K562 (cell line): Measurements from ENCODE around the gene TSPAN15. TPM values are rescaled to one million over a fixed set of nuclear protein-coding genes. Genes with fewer than 3 reads are reported as not detected.

Experiments used
- ATAC-seq: fragments of 200-7000 bp; cut with Tn5 transposase; 3 replicates; pipeline ENCODE4 v1.9.1; 2020; ENCODE audit warnings: moderate library complexity
- BruUV-seq: library from RNA; stranded (reverse); fragments of 400-500 nt; replicated peaks from 2 replicates; lab custom pipeline; 2021; lab: Mats Ljungman, UMichigan
- CTCF ChIA-PET: fragments of 300-600 bp; formaldehyde crosslinking; extraction: SDS; loops from one replicate; lab custom pipeline; 2021; ENCODE audit warnings: low intra/inter-chr PET ratio; lab: Yijun Ruan, JAX
- POLR2A ChIA-PET: fragments of 300-600, 350-650 bp; sonication (Branson Sonifier 250); formaldehyde crosslinking; extraction: SDS; loops from one replicate; lab custom pipeline; 2021; ENCODE audit warnings: antibody characterized with exemption, inconsistent platforms; lab: Yijun Ruan, JAX
- DNase-seq, 4 experiments: peaks; one replicate each; pipeline versions ENCODE4 v3.0.0 to v3.0.0-alpha.2; 2011 to 2018; ENCODE audit warnings: low spot score in 3 of 4, mixed read lengths in 3 of 4; ENCODE audit errors: extremely low read depth in 1 of 4
- FAIRE-seq: peaks from 2 replicates; lab custom pipeline; 2011; peaks lifted over from hg19 to GRCh38; lab: Jason Lieb, UNC
- H2AFZ ChIP-seq: 2 replicates; pipeline ENCODE4 v1.6.0; 2011; ENCODE audit warnings: low read depth, low read length, control low read depth, inconsistent platforms
- H3K27ac ChIP-seq: fragments of 200-600 bp; 3 replicates; pipeline ENCODE4 v1.8.0; 2011; ENCODE audit warnings: low read depth, mild to moderate bottlenecking, control low read depth, inconsistent platforms, low read length, moderate library complexity, mixed read lengths; ENCODE audit errors: extremely low read depth
- H3K27me3 ChIP-seq, 2 experiments: fragments of 300-600 bp in 1 of 2; 2 replicates in 1 of 2; 3 replicates in 1 of 2; pipeline versions ENCODE4 v1.6.0 to v1.8.0; 2011; ENCODE audit warnings: inconsistent platforms in 2 of 2, low read length in 2 of 2, mild to moderate bottlenecking in 1 of 2, mixed read lengths in 1 of 2, moderate library complexity in 1 of 2; ENCODE audit not compliant: control insufficient read depth in 2 of 2, insufficient read depth in 2 of 2
- H3K36me3 ChIP-seq: fragments of 300-600 bp; 3 replicates; pipeline ENCODE4 v1.8.0; 2011; ENCODE audit warnings: mild to moderate bottlenecking, low read length, inconsistent platforms; ENCODE audit not compliant: control insufficient read depth, insufficient read depth
- H3K4me1 ChIP-seq, 2 experiments: fragments of 200-600 bp in 1 of 2; replicated peaks in 1 of 2; 2 replicates in 1 of 2; 3 replicates in 1 of 2; pipeline versions ENCODE4 v1.5.1 to v1.8.0; 2011; ENCODE audit warnings: inconsistent platforms in 2 of 2, low read length in 2 of 2, mild to moderate bottlenecking in 1 of 2, mixed read lengths in 1 of 2, moderate library complexity in 1 of 2; ENCODE audit not compliant: control insufficient read depth in 2 of 2, insufficient read depth in 2 of 2
- H3K4me2 ChIP-seq: 2 replicates; pipeline ENCODE4 v1.6.1; 2011; ENCODE audit warnings: low read length, control low read depth, inconsistent platforms, mixed read lengths; ENCODE audit not compliant: insufficient read depth
- H3K4me3 ChIP-seq: fragments of 200-600 bp; sonication (generic), shearing (Covaris generic); 2 replicates; pipeline ENCODE4 v1.5.1; 2016; ENCODE audit warnings: control low read depth, inconsistent platforms
- H3K79me2 ChIP-seq: fragments of 200-600 bp; 3 replicates; pipeline ENCODE4 v1.8.0; 2011; ENCODE audit warnings: low read length, inconsistent platforms; ENCODE audit not compliant: control insufficient read depth, insufficient read depth
- H3K9ac ChIP-seq, 2 experiments: 2 replicates each; pipeline versions ENCODE4 v1.6.0 to v1.6.1; 2011; ENCODE audit warnings: low read depth in 2 of 2, low read length in 2 of 2, control low read depth in 1 of 2, inconsistent platforms in 1 of 2, mild to moderate bottlenecking in 1 of 2, mixed read lengths in 1 of 2; ENCODE audit not compliant: insufficient read depth in 1 of 2
- H3K9me1 ChIP-seq: one replicate; pipeline ENCODE4 v1.6.0; 2011; ENCODE audit warnings: inconsistent platforms, mild to moderate bottlenecking, low read length, moderate library complexity; ENCODE audit not compliant: control insufficient read depth, insufficient read depth
- H3K9me3 ChIP-seq: replicated peaks from 2 replicates; pipeline ENCODE4 v1.5.1; 2011; ENCODE audit warnings: low read depth, low read length, inconsistent platforms; ENCODE audit not compliant: control insufficient read depth, insufficient read depth
- H4K20me1 ChIP-seq: replicated peaks from 2 replicates; pipeline ENCODE4 v1.6.1; 2011; ENCODE audit warnings: low read length, inconsistent platforms, mixed read lengths; ENCODE audit not compliant: control insufficient read depth, insufficient read depth
- ARID1B ChIP-seq: fragments of 450-650 bp; IDR thresholded peaks from 2 replicates; pipeline ENCODE4 v1.6.1; 2016; ENCODE audit warnings: antibody characterized with exemption, mild to moderate bottlenecking, inconsistent platforms
- ATF4 ChIP-seq: fragments of 450-650 bp; formaldehyde crosslinking; IDR thresholded peaks from 2 replicates; pipeline ENCODE4 v1.4.0; 2022; ENCODE audit warnings: mild to moderate bottlenecking, moderate library complexity
- BRD9 ChIP-seq: fragments of 450-650 bp; IDR thresholded peaks from 2 replicates; pipeline ENCODE4 v1.6.1; 2018; ENCODE audit warnings: low read depth; ENCODE audit not compliant: partially characterized antibody
- DIDO1 ChIP-seq: fragments of 450-650 bp; IDR thresholded peaks from 2 replicates; pipeline ENCODE4 v1.6.1; 2016; ENCODE audit warnings: low read depth, missing biosample characterization, missing genetic modification characterization
- HNRNPH1 ChIP-seq: fragments of 200-400 bp; formaldehyde crosslinking; optimal IDR thresholded peaks from 2 replicates; pipeline ENCODE3; 2017; ENCODE audit warnings: low read depth, mild to moderate bottlenecking, low read length, moderate library complexity
- HNRNPK ChIP-seq: fragments of 200-400 bp; formaldehyde crosslinking; IDR thresholded peaks from one replicate; pipeline ENCODE4 v1.6.1; 2018; ENCODE audit warnings: mild to moderate bottlenecking, low read depth, low read length; ENCODE audit not compliant: poor library complexity, severe bottlenecking
- SAFB2 ChIP-seq: fragments of 200-400 bp; formaldehyde crosslinking; IDR thresholded peaks from 2 replicates; pipeline ENCODE4 v1.6.1; 2018; ENCODE audit warnings: borderline replicate concordance, low read length, low read depth, moderate library complexity; ENCODE audit not compliant: severe bottlenecking
- SIN3B ChIP-seq: fragments of 450-650 bp; IDR thresholded peaks from 2 replicates; pipeline ENCODE4 v1.6.1; 2017; ENCODE audit warnings: low read depth, mild to moderate bottlenecking, moderate library complexity
- SRSF3 ChIP-seq: fragments of 200-400 bp; formaldehyde crosslinking; IDR thresholded peaks from 2 replicates; pipeline ENCODE4 v1.6.1; 2016; ENCODE audit warnings: mild to moderate bottlenecking, low read length, moderate library complexity; ENCODE audit not compliant: insufficient read depth
- ZNF184 ChIP-seq: sonication (generic); formaldehyde crosslinking; IDR thresholded peaks from 2 replicates; pipeline ENCODE4 v1.5.0; 2020; ENCODE audit warnings: missing genetic modification reagents
- WGBS: fragments of 100-300 bp; shearing (Covaris generic); methylation state at CpG from one replicate; pipeline ENCODE4 v1.1.6; 2016; ENCODE audit warnings: low coverage, mixed read lengths; ENCODE audit not compliant: insufficient coverage; ENCODE audit errors: missing lambda C conversion rate; 5-methylcytosine and 5-hydroxymethylcytosine counted together
- in situ Hi-C: fragments of 300-500 bp; cut with MboI; formaldehyde crosslinking; loops from 4 replicates; pipeline ENCODE4 v1.15.0; 2018; ENCODE audit warnings: inconsistent platforms, mixed read lengths
- intact Hi-C: fragments of 100-400 bp; cut with micrococcal nuclease; formaldehyde crosslinking; loops from 2 replicates; pipeline ENCODE4 v1.14.2; 2022
- polyA plus RNA-seq, 8 experiments: library from polyadenylated mRNA; depleted of rRNA in 4 of 8; stranded (reverse) in 5 of 8; unstranded in 3 of 8; fragments of >200 nt; fragmentation: Nextera tagmentation in 2 of 8; fragmentation: Illumina TruSeq in 1 of 8; extraction: Ambion mirVana in 2 of 8; extraction: Trizol in 1 of 8; gene quantifications; 2 replicates each; pipeline versions ENCODE4 v1.2.1 to v1.2.3, GENCODE V29; 2011 to 2014; ENCODE audit warnings: inconsistent platforms in 1 of 8, missing spikeins in 1 of 8
- total RNA-seq, 7 experiments: library from RNA; depleted of rRNA in 6 of 7; stranded (reverse); fragments of >200 nt in 6 of 7; fragmentation: Illumina TruSeq in 2 of 7; extraction: Trizol in 2 of 7; gene quantifications; 2 replicates each; pipeline versions ENCODE4 v1.2.1 to v1.2.3, GENCODE V29; 2011 to 2021; ENCODE audit warnings: low replicate concordance in 1 of 7

TSPAN15 gene
- total and polyA plus RNA-seq, 9 of the 15 experiments (the other 6 are each of a cell fraction or from before 2014, with no cell fraction given), result 0.33 to 1.0 (median 0.45) TPM; not detected in 2

DNA sequence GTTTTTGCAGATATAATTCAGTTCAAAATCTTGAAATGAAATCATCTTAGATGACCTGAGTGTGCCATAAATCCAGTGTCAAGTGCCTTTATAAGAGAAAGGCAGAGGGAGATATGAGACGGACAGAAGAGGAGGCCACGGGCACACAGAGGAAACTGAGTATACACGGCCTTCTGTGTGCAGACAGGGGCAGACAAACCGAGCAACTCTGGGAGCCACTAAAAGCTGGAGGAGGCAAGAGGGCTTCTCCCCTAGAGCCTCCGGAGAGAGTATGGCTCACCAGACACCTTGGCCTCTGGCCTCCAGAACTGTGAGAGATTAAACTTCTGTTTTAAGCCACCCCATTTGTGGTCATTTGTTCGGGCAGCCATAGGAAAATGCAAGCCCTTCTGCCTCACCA is 12.6 kb downstream of the TSPAN15 start:
- 17% methylated on average over 6 of the region's 6 CpGs for WGBS
- in situ Hi-C loops, result no loop called here

More for the DNA sequence above, 12.6 kb downstream of the TSPAN15 start:
- no peak overlapping the region for H3K4me3 ChIP-seq
- H3K4me1 ChIP-seq, result peaks cover 6 to 8% of the 10 kb centered on the region in 2 experiments
- no peaks in the 10 kb centered on the region for H4K20me1 ChIP-seq
- DNase-seq (no peak), ATAC-seq (no peak), FAIRE-seq (no peak)
- H3K27ac ChIP-seq, result no peak overlapping the region
- TF ChIP-seq ARID1B (no peak), SRSF3 (no peak), SIN3B (no peak), HNRNPH1 (no peak), ATF4 (CRISPR knock-in tag) (no peak), SAFB2 (no peak), HNRNPK (no peak), BRD9 (no peak), DIDO1 (tag) (no peak), ZNF184 (CRISPR knock-in tag) (no peak)
- no peaks in the 10 kb centered on the region for H3K9me3 ChIP-seq
- peaks cover 0 to 17% of the 10 kb centered on the region in 2 experiments; a peak in 2 of 5 replicates for H3K27me3 ChIP-seq
- H2AFZ ChIP-seq, result no peak overlapping the region
- no peak overlapping the region for H3K4me2 ChIP-seq
- ChIA-PET POLR2A (interaction anchor here (0.7 to 1.5 kb wide), 2 partner anchors 11 to 889 kb away, joined by 3 read pairs; no protein-coding TSS in a partner anchor), CTCF (no interaction called here)
- BruUV-seq, result no TSS peak
- no peaks in the 10 kb centered on the region for H3K79me2 ChIP-seq
- intact Hi-C loops, result no loop called here
- H3K9ac ChIP-seq, result no peak overlapping the region
- no peaks in the 10 kb centered on the region for H3K9me1 ChIP-seq
- H3K36me3 ChIP-seq, result no peaks in the 10 kb centered on the region
